Astrocyte of the spinal cord (primary cell): ENCODE data around the gene MCM9.

ENCODE experiments used
- DNase-seq: peaks from one replicate; pipeline ENCODE4 v3.0.0; 2011; ENCODE audit warnings: low read depth, low spot score
- H3K4me3 ChIP-seq: 2 replicates; pipeline ENCODE4 v1.5.1; 2011; ENCODE audit warnings: low read depth, mild to moderate bottlenecking, low read length, moderate library complexity
- CTCF ChIP-seq: IDR thresholded peaks from 2 replicates; pipeline ENCODE4 v1.5.1; 2012; ENCODE audit warnings: low read depth, mild to moderate bottlenecking, low read length, inconsistent platforms
- in situ Hi-C: cut with HindIII; loops from 2 replicates; pipeline ENCODE4 v1.10.0; 2017; ENCODE audit warnings: low sequenced_read_pairs

Gene MCM9

GRCh38 chr6:118825661-118826060 lies 109.3 kb downstream of the MCM9 start:
- H3K4me3 ChIP-seq: no peak overlapping the region
- no peak for DNase-seq
- TF ChIP-seq CTCF: no peak
- in situ Hi-C loops: no loop called here

GRCh38 chr6:118815495-118815894 lies 119.5 kb downstream of the MCM9 start:
- DNase-seq: no peak
- in situ Hi-C loops: no loop called here
- H3K4me3 ChIP-seq: no peak overlapping the region
- TF ChIP-seq CTCF: no peak

- H3K4me3 ChIP-seq: no peak overlapping the region
- in situ Hi-C loops: no loop called here
- peak; percentile 59 for DNase-seq
- TF ChIP-seq CTCF: no peak
Observed at GRCh38 chr6:118813775-118814174, 121.2 kb downstream of the MCM9 start.

GRCh38 chr6:118812970-118813369 lies 122.0 kb downstream of the MCM9 start:
- in situ Hi-C loops: no loop called here
- H3K4me3 ChIP-seq: no peak overlapping the region
- DNase-seq: peak; percentile 37
- no peak for TF ChIP-seq CTCF

- H3K4me3 ChIP-seq: no peak overlapping the region
- in situ Hi-C loops: no loop called here
- TF ChIP-seq CTCF: no peak
- DNase-seq: no peak
Observed at GRCh38 chr6:118810420-118811027, 124.4 kb downstream of the MCM9 start.

DNA sequence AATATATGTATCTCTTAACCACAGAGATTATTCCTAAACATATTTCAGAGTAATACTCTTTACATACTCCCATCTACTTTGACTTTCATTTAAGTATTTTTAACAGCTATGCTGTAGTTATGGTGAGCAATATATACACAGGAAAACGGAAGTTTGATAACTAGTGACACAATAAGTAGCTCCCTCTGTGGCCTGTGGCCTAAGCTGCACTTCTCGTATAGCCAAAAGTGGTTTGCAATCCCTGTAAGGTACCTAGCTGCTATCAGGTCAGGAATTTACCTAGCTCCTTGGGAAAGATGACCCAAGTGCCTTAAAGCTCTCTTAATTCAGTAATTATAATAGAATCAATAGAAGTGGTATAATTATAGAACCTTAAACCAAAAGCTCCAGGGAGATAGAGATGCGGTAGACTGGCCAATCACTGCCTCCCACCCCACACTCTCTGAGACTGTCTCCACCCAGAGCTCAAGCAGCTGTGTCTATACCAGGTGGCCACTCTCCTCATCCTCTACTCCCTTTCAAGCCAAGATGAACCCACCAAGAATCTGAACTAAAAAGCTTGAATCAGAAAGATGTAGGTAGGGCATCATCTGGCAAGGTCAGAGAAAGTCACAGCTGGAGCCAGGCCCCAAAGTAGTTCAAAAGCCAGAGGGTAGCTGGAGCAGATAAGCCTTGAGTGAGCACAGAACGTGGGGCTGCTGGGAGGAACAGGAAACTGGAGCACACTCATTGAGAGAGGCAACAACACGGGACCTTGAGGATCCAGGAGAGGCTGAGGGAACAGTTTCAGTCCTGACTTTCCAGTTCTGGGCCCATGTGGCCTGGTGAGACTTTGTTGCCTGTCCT lies 125.9 kb downstream of the MCM9 start:
- no peak for DNase-seq
- no peak overlapping the region for H3K4me3 ChIP-seq

More for the DNA sequence above, 125.9 kb downstream of the MCM9 start:
- in situ Hi-C loops: no loop called here
- TF ChIP-seq CTCF: no peak
